Osteocyte (in vitro differentiated cells): ENCODE results near the gene ITGB7. TPM values are rescaled to one million over a fixed set of nuclear protein-coding genes. Genes with fewer than 3 reads are reported as not detected.

Experiments used
- DNase-seq: peaks from one replicate; pipeline ENCODE4 v3.0.0; 2021; ENCODE audit warnings: mixed read lengths; ENCODE audit not compliant: unreplicated experiment; ENCODE audit errors: extremely low spot score
- H3K27ac Mint-ChIP-seq: one replicate; pipeline ENCODE4 v1.8.0; 2021; ENCODE audit warnings: mild to moderate bottlenecking, mixed read lengths; ENCODE audit not compliant: unreplicated experiment
- H3K27me3 Mint-ChIP-seq: one replicate; pipeline ENCODE4 v1.8.0; 2021; ENCODE audit warnings: mixed read lengths; ENCODE audit not compliant: unreplicated experiment
- H3K36me3 Mint-ChIP-seq: one replicate; pipeline ENCODE4 v1.8.0; 2021; ENCODE audit warnings: mixed read lengths; ENCODE audit not compliant: unreplicated experiment
- H3K4me1 Mint-ChIP-seq: one replicate; pipeline ENCODE4 v1.8.0; 2021; ENCODE audit warnings: mixed read lengths; ENCODE audit not compliant: unreplicated experiment
- H3K4me3 Mint-ChIP-seq: one replicate; pipeline ENCODE4 v1.8.0; 2021; ENCODE audit warnings: mild to moderate bottlenecking, moderate library complexity, mixed read lengths; ENCODE audit not compliant: unreplicated experiment
- H3K9me3 Mint-ChIP-seq: one replicate; pipeline ENCODE4 v1.8.0; 2021; ENCODE audit warnings: mixed read lengths; ENCODE audit not compliant: unreplicated experiment
- CTCF ChIP-seq: fragments of 200-600 bp; sonication (generic); IDR thresholded peaks from 2 replicates; pipeline ENCODE4 v1.5.0; 2021; ENCODE audit warnings: antibody characterized with exemption, mild to moderate bottlenecking, moderate library complexity
- total RNA-seq: library from RNA; stranded (reverse); gene quantifications from 2 replicates; pipeline ENCODE4 v1.2.1, GENCODE V29; 2021

The ITGB7 gene
- total RNA-seq, 1 donor from 2014 or later = 0.83 TPM

- Mint-ChIP-seq H3K9me3 (no peaks in the 10 kb centered on the region), H3K36me3 (peaks cover 3% of the 10 kb centered on the region), H3K27me3 (no peaks in the 10 kb centered on the region), H3K4me1 (peaks cover 28% of the 10 kb centered on the region), H3K27ac (peak overlapping the region; percentile 94), H3K4me3 (peak overlapping the region; percentile 94)
- TF ChIP-seq CTCF = peak; percentile 53
- DNase-seq = peak; percentile 92
These were observed 44.7 kb upstream of the ITGB7 start for GRCh38 chr12:53251477-53252348.

- Mint-ChIP-seq H3K4me3 (no peak overlapping the region), H3K4me1 (no peaks in the 10 kb centered on the region), H3K9me3 (no peaks in the 10 kb centered on the region), H3K36me3 (no peaks in the 10 kb centered on the region), H3K27ac (no peak overlapping the region), H3K27me3 (peaks cover 42% of the 10 kb centered on the region)
- TF ChIP-seq CTCF = no peak
- no peak for DNase-seq
These were observed 38.2 kb upstream of the ITGB7 start for GRCh38 chr12:53245286-53245685.

GRCh38 chr12:53244337-53244736, 37.3 kb upstream of the ITGB7 start:
- Mint-ChIP-seq H3K36me3 (no peaks in the 10 kb centered on the region), H3K4me1 (no peaks in the 10 kb centered on the region), H3K4me3 (no peak overlapping the region), H3K27me3 (peaks cover 42% of the 10 kb centered on the region), H3K27ac (no peak overlapping the region), H3K9me3 (no peaks in the 10 kb centered on the region)
- no peak for TF ChIP-seq CTCF
- no peak for DNase-seq

GRCh38 chr12:53241623-53242412, 34.8 kb upstream of the ITGB7 start:
- no peaks in the 10 kb centered on the region for H3K9me3 Mint-ChIP-seq
- peaks cover 47% of the 10 kb centered on the region for H3K27me3 Mint-ChIP-seq
- no peak for TF ChIP-seq CTCF
- peaks cover under 1% of the 10 kb centered on the region for H3K4me1 Mint-ChIP-seq
- no peaks in the 10 kb centered on the region for H3K36me3 Mint-ChIP-seq
- no peak overlapping the region for H3K27ac Mint-ChIP-seq
- H3K4me3 Mint-ChIP-seq = no peak overlapping the region
- DNase-seq = no peak
